ENCODE data around the gene SLC7A8.

DNA sequence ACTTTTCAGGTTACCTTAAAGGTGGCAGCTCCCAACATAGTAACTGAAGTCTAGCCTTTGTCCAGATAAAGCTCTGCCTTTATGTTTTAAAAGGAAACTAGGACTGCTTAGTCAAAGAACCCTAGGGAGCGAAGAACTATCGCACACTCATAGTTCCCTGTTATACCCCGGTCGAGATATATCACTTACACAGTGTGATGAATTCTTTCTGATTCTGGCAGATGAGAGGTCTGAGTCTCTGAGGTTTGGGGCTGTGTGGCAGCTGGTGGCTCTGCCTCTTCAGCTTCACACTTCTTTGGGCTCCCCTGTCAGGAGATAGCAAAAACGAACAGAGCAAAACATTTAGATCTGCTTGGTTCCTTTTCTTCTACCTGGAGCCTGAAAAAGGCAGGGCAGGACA, 105.5 kb downstream of the SLC7A8 start:
- no peak for TF ChIP-seq EZH2 (IDR thresholded peaks at IDR 0.05; ENCODE audit: low read length, unreplicated experiment)
- TF ChIP-seq CTCF (conservative IDR thresholded peaks at IDR 0.05; ENCODE audit: low read depth, low read length): no peak

All from PC-3 (cell line).